ENCODE measurements around the gene GEMIN7.

DNA sequence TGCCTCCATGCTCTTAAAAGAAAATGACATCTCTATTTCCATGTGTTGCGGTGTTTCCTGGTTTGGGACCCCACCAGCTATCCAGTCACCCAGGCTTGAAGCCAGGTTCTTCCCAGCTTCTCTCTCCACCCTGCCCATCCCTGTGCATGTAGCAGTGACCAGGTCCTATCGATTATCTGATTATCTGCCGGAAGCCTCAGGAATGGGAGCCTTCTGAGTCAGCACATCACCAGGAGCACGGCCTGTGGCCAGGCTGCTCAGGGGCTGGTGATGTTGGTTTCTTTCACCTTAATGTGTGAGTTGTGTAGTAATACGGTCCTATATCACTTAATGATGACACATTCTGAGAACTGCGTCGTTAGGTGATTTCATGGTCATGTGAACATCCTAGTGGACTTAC lies 47.6 kb downstream of the GEMIN7 start:
- TF ChIP-seq RAD21 (IDR thresholded peaks at IDR 0.05; ENCODE audit: low read depth) (no peak), CEBPB (IDR thresholded peaks at IDR 0.05) (no peak), TCF12 (IDR thresholded peaks at IDR 0.05; ENCODE audit: low read depth) (no peak), FOXM1 (IDR thresholded peaks at IDR 0.05; ENCODE audit: borderline replicate concordance, low read depth) (no peak), EP300 (IDR thresholded peaks at IDR 0.05; ENCODE audit: borderline replicate concordance) (no peak)
- TF ChIP-seq, protein P1, sequence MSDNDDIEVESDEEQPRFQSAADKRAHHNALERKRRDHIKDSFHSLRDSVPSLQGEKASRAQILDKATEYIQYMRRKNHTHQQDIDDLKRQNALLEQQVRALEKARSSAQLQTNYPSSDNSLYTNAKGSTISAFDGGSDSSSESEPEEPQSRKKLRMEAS (IDR thresholded peaks at IDR 0.05): no peak
- TF ChIP-seq, protein P2, sequence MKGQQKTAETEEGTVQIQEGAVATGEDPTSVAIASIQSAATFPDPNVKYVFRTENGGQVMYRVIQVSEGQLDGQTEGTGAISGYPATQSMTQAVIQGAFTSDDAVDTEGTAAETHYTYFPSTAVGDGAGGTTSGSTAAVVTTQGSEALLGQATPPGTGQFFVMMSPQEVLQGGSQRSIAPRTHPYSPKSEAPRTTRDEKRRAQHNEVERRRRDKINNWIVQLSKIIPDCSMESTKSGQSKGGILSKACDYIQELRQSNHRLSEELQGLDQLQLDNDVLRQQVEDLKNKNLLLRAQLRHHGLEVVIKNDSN (IDR thresholded peaks at IDR 0.05): no peak
- TF ChIP-seq, protein P3, sequence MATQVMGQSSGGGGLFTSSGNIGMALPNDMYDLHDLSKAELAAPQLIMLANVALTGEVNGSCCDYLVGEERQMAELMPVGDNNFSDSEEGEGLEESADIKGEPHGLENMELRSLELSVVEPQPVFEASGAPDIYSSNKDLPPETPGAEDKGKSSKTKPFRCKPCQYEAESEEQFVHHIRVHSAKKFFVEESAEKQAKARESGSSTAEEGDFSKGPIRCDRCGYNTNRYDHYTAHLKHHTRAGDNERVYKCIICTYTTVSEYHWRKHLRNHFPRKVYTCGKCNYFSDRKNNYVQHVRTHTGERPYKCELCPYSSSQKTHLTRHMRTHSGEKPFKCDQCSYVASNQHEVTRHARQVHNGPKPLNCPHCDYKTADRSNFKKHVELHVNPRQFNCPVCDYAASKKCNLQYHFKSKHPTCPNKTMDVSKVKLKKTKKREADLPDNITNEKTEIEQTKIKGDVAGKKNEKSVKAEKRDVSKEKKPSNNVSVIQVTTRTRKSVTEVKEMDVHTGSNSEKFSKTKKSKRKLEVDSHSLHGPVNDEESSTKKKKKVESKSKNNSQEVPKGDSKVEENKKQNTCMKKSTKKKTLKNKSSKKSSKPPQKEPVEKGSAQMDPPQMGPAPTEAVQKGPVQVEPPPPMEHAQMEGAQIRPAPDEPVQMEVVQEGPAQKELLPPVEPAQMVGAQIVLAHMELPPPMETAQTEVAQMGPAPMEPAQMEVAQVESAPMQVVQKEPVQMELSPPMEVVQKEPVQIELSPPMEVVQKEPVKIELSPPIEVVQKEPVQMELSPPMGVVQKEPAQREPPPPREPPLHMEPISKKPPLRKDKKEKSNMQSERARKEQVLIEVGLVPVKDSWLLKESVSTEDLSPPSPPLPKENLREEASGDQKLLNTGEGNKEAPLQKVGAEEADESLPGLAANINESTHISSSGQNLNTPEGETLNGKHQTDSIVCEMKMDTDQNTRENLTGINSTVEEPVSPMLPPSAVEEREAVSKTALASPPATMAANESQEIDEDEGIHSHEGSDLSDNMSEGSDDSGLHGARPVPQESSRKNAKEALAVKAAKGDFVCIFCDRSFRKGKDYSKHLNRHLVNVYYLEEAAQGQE (IDR thresholded peaks at IDR 0.05; ENCODE audit: low read depth): no peak
